ENCODE measurements around the gene VSIG1. TPM values are rescaled to one million over a fixed set of nuclear protein-coding genes. Genes with fewer than 3 reads are reported as not detected.

Gene VSIG1
- total and polyA plus RNA-seq, 2 of the 13 experiments (the other 11 are each of a cell fraction or from before 2014, with no cell fraction given) = 0.01 TPM; not detected in 1

GRCh38 chrX:108091264-108091877 lies 46.5 kb downstream of the VSIG1 start, which contains the start of the genes ATG4A and PSMD10 (continued):
- TF ChIP-seq ZNF407 (CRISPR knock-in tag; IDR thresholded peaks at IDR 0.05; ENCODE audit: not compliant biosample characterization) (no peak), ARID4A (CRISPR knock-in tag; IDR thresholded peaks at IDR 0.05; ENCODE audit: borderline replicate concordance) (peak; percentile 76), SIX1 (CRISPR knock-in tag; IDR thresholded peaks at IDR 0.05; ENCODE audit: borderline replicate concordance) (no peak), ZNF18 (CRISPR knock-in tag; IDR thresholded peaks at IDR 0.05; ENCODE audit: insufficient replicate concordance) (no peak), SNAPC2 (CRISPR knock-in tag; IDR thresholded peaks at IDR 0.05) (no peak), ATF1 (CRISPR knock-in tag; IDR thresholded peaks at IDR 0.05) (peak; percentile 81), MXD1 (CRISPR knock-in tag; IDR thresholded peaks at IDR 0.05) (no peak), ZBED4 (CRISPR knock-in tag; IDR thresholded peaks at IDR 0.05; ENCODE audit: borderline replicate concordance) (no peak), ZNF138 (CRISPR knock-in tag; IDR thresholded peaks at IDR 0.05; ENCODE audit: low read depth) (no peak)

Data from HepG2 (cell line).